Activated T-cell treated with anti-CD3 and anti-CD28 coated beads for 4 hours (primary cell): ENCODE data around the gene SMAP1.
"Not testable (repeated sequence)": the region's sequence is repeated elsewhere in the genome, so short reads cannot be mapped to it uniquely, and the experiment has no call there.

Source experiments
- DNase-seq: peaks from one replicate; pipeline ENCODE4 v3.0.0-alpha.2; 2020

Gene SMAP1

DNA sequence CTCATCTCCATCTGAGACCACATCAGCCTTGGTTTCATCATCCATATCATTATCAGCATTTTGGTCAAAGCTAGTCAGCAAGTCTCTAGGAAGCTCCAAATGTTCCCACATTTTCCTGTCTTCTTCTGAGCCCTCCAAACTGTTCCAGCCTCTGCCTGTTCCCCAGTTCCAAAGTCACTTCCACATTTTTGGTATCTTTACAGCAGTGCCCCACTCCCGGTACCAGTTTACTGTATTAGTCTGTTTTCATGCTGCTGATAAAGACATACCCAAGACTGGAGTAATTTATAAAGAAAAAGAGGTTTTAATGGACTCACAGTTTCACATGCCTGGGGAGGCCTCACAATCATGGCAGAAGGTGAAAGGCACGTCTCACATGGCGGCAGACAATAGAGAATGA lies 74.8 kb downstream of the SMAP1 start:
- DNase-seq, result not testable (repeated sequence)

DNA sequence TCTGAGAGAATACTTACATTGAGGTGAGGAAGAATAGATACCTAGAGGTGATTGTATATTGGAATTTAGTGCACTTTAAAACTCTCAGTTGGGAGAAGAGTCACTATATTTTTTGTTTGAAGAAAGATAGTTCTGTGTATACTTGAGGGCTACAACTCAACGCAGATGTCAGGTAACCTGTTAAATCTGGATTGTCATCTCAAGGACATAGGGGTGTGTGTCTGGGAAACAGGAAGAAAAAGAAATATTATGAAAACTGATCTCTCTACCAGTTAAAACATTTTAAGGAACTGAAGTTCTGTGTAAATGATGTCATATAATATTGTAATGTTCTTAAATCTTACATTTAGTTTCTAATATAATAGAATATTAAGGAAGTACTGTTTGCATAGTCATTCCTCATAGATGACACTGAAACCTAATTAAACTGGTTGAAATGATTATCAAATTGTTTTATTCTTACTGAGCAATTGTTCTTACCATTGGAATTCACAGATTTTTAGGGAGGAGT lies 86.2 kb downstream of the SMAP1 start:
- DNase-seq, result no peak

DNA sequence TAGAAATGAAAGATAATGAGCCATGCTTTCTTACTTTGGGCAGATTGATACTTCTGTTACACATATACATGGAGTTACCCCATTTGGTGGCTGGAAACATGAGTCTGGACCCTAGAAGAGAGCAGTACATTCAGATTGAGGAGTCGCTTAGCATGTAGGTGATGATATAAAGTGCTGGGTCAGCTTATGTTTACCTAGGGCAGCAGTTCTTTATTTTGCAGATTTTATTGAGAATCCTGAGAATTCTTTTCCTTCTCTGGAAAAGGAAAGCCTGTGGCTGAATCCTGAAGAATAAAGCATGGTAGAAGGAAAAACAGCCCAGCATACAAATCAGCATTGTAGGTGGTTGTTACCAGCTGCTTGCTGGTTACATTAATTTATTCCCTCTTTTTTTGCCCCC lies 91.2 kb downstream of the SMAP1 start:
- no peak for DNase-seq

DNA sequence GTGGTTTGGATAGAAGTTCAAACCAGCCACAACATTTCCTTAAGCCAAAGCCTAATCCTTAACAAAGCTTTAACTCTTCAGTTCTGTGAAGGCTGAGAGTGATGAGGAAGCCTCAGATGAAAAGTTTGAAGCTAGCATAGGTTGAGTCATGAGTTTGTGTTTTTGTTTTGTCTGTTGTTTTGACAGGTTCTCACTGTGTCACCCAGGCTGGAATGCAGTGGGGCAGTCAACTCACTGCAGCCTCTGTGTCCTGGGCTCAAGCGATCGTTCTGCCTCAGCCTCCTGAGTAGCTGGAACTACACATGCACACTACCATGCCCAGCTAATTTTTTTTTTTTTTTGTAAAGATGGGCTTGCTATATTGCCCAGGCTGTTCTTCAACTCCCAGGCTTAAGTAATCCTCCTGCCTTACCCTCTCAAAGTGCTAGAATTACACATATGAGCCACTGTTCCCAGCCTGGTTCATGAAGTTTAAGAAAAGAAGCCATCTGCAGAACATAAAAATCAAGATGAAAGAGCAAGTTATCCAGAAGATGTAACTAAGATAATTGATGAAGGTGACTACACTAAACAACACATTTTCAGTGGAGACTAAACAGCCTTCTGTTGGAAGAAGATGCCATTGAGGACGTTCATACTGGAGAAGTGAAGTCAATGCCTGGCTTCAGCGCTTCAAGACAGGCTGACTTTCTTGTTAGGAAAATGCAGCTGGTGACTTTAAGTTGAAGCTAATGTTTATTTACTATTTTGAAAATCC lies 96.2 kb downstream of the SMAP1 start:
- DNase-seq, result no peak

DNA sequence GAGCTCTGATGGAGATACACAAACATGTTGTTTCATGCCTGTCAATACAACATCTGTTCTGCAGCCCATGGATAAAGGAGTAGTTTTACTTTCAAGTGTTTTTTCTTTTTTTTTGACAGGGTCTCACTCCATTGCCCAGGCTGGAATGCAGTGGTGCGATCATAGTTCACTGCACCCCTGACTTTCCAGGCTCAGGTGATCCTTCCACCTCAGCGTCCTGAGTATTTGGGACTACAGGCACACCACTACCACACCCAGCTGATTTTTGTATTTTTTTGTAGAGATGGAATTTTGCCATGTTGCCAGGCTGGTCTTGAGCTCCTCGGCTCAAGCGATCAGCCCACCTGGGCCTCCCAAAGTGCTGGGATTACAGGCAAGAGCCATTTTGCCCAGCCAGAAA lies 97.0 kb downstream of the SMAP1 start:
- DNase-seq, result no peak

DNA sequence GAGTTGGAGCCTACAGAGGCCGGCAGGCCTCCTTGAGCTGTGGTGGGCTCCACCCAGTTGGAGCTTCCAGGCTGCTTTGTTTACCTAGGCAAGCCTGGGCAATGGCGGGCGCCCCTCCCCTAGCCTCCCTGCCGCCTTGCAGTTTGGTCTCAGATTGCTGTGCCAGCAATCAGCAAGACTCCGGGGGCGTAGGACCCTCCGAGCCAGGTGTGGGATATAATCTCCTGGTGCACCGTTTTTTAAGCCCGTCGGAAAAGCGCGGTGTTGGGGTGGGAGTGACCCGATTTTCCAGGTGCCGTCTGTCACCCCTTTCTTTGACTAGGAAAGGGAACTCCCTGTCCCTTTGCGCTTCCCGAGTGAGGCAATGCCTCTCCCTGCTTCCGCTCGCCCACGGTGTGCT lies 103.7 kb downstream of the SMAP1 start:
- not testable (repeated sequence) for DNase-seq

DNA sequence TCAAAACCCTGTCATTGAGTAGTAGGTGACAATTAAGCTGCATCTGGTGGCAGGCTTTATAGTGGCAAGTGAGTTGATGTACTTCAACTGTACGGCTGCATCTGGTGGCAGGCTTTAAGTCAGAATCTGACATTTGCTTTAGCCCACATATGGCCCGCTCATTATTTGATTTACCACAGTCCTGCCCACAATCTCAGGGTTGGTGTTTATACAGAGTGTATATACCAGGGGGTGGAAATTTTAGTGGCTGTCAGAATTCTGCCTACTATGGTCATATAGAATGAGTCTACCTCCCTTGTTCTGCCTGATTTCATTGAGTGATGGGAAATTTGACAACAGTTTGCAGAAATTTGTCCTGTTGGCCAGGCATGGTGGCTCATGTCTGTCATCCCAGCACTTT lies 112.3 kb downstream of the SMAP1 start:
- DNase-seq, result no peak

DNA sequence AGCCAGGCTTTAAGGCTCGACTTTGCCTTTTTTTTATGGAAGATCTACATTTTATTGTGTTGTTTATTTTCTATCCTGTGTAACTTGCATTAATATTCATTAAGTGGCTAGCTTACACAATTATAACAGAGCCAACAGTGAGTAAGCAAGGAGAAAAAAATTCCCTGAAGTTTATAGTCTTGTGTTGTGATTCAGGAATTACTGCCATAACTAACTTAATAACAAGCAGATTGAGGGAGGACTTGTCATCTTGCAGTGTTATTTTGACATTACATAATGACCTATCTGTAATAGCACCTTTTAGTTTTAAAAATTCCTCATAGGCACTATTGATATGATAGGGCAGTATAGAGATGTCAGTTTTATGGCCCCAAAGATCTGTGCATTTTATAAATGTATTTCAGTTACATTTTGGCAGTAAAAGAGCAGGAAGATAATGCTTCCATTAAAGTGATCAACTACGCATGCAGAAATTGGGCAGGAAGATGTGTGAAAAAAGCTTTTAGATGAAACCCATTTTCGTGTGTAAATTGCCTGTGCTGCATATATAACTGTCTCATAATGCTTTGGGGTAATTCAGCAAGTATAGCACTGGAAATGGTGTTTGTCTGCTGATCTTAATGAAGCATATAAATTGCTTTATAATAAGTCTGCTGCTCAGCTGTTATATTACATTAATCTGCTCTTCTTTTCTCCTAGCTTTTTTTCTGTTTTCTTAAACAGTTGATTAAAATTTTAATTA lies 123.0 kb downstream of the SMAP1 start:
- DNase-seq, result no peak

DNA sequence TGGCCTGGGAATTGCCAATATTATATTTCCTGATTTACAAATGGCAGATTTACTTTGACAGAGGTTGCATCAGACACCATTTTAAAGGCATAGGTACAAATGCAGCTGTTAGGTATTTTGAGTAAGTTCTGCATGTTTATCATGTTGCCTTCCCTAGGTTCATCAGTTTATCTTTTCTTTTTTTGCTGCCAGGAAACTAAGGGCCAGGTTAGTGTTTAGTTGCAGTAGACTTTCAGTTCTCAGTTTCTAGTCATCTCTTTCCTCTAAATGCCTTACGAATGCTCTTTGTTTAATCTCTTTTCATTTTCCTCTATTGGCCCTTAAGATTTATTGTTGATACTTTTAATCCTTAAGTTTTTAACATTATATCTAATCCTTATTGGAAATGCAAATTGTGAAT lies 129.9 kb downstream of the SMAP1 start:
- DNase-seq, result no peak

DNA sequence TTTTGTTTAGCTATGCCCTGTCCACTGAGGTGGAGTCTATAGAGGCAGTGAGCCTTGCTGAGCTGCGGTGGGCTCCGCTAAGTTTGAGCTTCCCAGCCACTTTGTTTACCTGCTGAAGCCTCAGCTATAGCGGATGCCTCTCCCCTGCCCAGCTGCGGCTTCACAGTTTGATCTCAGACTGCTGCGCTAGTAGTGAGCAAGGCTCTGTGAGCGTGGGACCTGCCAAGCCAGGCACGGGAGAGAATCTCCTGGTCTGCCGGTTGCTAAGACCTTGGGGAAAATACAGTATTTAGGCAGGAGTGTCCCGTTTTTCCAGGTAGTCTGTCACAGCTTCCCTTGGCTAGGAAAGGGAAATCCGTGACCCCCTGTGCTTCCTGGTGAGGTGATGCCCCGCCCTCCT lies 138.4 kb downstream of the SMAP1 start:
- DNase-seq, result no peak

DNA sequence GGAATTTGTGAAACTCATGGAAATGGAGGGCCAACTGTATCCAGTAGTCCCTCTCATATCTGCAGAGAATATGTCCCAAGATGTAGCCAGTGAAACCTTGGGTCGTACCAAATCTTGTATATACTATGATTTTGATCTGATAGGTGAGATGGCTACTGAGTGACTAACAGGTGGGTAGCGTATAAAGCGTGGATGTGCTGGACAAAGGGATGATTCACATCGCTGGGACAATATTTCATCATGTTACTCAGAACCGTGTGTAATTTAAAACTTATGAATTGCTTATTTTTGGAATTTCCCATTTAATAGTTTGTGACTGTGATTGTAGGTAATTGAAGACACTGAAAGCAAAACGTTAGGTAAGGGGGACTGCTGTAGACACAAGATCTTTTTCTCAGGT lies 144.1 kb downstream of the SMAP1 start:
- DNase-seq, result no peak

DNA sequence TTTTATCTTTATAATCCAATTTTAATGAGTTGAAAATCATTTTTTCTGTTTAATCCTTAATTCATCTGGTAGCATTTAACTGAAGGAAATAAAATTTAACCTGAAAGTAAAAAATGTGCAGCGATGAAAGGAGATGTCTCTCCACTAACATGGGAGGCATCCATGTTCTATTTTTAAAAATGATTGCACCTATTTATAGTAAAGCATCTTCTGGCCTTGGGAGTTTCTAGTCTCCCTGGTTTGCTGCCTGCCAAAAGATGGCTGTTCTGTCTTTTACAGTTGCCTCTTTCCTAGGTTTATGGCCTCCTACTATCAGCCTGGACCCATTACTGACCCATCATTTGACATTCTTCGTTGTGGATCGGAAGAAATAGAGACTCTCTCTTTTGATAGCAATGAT lies 146.2 kb downstream of the SMAP1 start:
- DNase-seq, result no peak

DNA sequence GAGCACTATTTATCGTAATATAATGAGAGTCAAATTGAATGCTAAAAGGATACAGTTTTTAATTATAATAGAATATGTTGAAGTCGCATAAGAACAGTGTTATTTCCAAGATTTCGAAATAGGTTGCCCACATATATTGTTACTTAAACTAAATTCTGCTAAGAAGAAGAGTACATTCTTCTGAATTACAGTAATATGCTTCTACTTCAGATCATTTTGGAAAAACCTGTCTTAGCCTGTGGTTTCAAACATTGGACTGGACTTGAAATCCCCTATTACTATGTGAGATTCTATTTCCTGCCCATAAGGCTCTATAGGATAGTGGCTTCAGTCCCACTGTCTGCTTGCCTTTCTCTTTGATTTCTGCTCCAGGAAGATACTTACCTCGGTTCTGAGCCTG lies 152.0 kb downstream of the SMAP1 start:
- DNase-seq, result no peak

DNA sequence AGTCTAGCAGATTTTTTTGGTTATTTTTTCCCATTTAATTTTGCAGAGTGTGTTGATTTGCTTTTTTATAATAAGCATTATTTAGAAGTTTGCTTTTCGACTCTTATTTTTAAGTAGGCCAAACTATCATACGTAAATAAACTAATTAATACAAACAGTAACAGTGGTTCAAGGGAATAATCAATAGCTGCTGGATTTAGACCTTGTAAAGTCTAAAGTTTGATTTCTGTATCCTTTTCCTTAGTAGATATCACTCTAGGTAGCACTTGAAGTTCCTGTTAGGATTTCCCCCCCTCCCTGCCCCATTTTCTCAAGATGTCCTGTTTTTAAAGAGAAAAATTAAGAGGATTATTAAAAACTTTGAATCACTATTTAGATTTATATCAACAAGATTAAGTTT lies 153.1 kb downstream of the SMAP1 start:
- no peak for DNase-seq

DNA sequence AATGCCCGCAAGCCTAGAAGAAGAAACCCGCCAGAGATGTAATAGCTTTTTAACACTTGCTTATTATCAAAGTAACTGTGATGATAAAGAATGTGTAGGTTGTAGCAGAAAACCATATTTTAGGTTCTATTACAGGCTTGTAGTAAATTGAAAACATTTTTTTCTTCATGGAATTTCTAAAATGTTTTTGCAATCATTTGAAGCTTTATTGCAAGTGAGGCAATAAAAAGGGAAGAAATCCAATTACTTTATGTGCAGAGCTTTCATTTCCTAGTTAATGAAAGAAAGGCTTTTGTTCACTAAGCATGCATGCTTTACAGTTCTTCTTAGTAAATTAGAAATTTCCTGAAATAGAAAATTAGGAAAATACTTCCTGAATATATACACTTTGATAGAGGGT lies 154.1 kb downstream of the SMAP1 start:
- no peak for DNase-seq

DNA sequence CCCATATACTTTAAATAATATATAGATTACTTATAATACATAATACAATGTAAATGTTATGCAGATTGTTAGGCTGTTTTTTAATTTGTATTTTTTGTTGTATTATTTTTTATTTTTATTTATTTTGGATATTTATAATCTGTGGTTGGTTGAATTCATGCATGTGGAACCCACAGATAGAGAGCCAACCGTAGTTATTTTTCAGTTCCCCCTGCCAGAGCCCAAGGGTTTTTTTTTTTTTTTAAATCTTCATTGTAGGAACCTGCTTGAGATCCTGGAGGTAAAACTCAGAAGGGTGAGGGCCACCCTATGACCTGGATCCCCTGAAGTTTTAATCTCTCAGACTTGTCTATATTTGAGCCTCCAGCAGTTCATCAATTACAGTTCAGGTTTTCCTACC lies 156.0 kb downstream of the SMAP1 start:
- DNase-seq, result no peak

DNA sequence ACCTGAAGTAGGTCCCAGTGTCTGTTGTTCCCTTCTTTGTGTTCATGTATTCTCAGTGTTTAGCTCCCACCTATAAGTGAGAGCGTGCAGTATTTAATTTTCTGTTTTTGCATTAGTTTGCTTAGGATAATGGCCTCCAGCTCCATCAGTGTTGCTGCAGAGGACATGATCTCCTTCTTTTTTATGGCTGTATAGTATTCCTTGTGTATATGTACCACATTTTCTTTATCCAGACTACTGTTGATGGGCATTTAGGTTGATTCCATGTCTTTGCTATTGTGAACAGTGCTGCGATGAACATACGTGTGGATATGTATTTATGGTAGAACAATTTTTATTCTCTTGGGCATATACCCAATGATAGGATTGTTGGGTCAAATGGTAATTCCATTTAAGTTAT lies 163.7 kb downstream of the SMAP1 start:
- no peak for DNase-seq

DNA sequence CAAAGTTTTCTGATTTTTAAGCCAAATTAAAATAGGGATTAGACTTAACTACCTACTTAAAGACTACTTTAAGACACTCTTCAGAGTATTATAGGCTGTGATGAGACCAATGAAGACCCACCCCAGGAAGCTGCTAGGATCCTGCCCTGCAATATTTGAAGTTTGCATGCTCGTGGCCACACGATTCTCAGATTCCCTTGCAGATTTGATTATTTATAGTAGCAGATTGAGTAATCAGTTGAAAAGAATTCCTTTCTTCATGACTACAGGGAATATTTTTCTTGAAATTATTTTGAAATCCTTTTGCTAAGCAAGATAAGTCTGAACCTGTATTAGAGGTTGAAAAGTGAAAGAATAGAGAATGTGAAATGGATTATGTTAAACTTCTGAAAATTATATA lies 166.8 kb downstream of the SMAP1 start:
- no peak for DNase-seq

DNA sequence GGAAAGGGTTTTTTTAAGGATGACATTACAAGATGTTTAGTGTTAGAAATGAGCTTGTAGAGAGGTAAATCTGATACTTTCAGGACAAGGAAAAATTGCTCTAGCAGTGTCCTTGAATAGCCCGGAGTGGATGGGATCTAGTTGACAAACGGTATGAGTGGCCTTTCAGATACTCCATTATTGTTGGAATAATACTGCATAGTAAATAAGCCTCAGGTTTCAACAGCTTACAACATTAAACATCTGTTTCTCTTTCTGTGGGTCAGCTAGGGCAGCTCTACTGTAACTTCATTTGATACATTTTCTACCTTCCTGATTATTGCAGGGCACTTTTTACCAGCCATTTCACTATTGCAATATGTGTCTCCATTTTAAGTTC lies 171.2 kb downstream of the SMAP1 start:
- no peak for DNase-seq

DNA sequence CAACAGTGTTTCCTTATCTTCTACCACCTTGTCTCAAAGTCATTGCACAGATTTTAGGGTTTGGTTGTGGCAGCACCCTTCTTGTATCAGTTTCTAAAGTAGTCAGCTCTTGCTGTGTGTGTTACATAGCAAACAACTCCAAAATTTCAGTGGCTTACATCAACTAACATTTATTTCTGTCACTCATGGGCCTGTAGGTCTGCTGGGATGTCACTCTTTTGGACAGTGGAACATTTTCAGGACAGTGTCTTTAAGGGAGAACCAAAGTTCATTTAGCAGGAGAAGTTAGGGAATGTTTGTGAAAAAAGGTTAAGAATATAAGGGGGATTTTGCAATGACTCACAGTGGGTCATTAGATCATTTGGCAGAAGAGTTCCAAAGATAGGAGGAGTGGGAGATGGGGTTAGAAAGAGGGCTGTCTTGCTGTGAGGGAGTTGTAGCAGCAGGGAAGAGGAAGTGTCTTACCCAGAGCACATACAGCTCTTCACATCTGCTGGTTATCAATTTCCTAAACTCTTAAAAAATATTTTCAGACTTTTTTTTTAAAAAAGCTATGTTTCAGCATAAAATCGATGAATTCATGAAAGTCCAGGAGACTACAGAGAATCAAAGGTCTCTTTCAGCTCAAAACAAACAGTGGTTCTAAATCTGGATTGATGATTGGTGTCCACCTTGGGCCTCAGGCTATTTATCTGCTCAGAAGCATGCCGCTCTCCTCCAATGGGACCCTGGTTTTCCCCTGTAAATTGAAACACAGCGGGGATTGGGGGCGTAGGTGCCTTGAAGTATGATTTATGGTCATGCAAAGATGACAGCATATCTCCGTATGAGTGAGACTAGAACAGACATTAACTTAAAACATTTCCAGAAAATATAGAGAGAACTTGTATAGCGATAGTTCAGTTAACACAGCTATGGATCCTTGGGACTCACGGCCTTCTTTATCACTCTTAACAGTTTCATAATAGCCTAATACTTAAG lies 171.9 kb downstream of the SMAP1 start:
- no peak for DNase-seq

DNA sequence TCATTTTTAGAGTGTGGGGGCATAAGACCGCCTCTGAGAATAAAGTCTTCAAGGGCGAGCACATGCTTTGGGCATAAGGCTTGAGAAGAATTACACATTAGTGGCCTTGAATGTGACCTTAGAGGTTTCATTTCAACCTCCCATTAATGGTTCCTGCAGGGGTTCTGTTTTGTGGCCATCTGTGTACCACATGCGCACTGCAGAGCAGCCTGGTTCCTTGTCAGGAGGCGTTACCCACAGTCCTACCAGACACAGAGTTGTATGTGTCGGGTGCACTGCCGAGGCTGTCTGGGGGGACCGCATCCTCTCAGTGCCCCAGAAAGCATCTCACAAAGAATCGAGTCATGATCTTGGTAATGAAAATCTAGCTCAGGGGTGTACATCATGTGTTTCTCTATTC lies 173.4 kb downstream of the SMAP1 start:
- no peak for DNase-seq

DNA sequence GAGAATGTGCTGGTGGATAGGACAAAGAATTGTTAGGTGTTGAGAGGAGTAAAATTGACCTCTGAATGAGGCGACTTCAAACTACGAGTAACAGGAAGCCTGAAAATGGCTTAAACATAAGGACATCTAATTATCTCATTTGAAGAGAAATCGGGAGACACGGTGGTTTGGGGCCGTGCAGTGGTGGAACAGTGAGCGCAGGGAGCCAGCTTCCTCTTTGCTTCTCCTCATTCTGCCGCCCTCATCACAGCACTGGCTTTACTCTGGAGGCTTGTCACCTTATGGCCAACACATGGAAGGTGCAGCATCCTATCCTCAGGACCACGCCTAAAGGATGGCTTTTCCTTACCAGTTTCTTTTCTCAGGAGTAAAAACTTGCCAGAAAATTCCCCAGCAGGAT lies 174.9 kb downstream of the SMAP1 start:
- no peak for DNase-seq

DNA sequence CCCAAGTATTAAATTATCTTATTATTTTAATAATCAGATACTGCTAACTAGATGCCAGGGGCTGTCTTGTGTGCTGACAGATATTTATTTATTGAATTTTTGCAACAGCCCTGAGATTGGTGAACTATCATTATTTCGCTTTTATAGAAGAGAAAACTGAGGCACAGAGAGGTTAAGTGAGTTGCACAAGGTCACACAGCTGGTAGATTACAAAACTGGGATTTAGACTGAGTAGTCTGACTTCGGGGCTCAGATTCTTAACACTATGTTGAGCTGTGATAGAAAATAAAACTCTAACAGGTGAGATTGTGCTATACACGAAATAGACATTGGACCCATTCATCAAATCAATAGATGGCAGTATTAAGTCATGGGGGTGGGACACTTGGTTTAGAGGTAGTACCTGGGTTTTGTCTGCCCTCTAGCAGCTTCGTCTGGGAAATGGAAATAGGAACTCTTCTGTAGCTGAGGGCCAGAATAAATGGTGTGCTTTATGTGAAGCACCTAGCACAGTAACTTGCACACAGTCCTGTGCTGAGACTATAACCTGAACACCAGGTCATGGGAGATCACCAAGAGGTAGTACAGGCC lies 175.7 kb downstream of the SMAP1 start:
- no peak for DNase-seq
